HepG2 (cell line): ENCODE measurements around the gene HP1BP3. TPM values are rescaled to one million over a fixed set of nuclear protein-coding genes. Genes with fewer than 3 reads are reported as not detected.

Source experiments
- ATAC-seq: fragments of 200-7000 bp; cut with Tn5 transposase; 3 replicates; pipeline ENCODE4 v1.9.1; 2020; ENCODE audit warnings: mild to moderate bottlenecking, moderate library complexity
- BruUV-seq: library from RNA; stranded (reverse); fragments of 400-500 nt; replicated peaks from 2 replicates; lab custom pipeline; 2021; lab: Mats Ljungman, UMichigan
- CTCF ChIA-PET: fragments of 300-600 bp; formaldehyde crosslinking; extraction: SDS; loops from one replicate; lab custom pipeline; 2021; ENCODE audit warnings: low total read pairs, inconsistent platforms, low intra/inter-chr PET ratio; lab: Yijun Ruan, JAX
- POLR2A ChIA-PET: fragments of 350-600 bp; sonication (Branson Sonifier 250); formaldehyde crosslinking; loops from one replicate; lab custom pipeline; 2020; ENCODE audit warnings: antibody characterized with exemption, inconsistent platforms; lab: Yijun Ruan, JAX
- DNase-seq: peaks from one replicate; pipeline ENCODE4 v3.0.0-alpha.2; 2015; ENCODE audit warnings: low spot score
- FAIRE-seq: peaks from 3 replicates; lab custom pipeline; 2011; peaks lifted over from hg19 to GRCh38; lab: Jason Lieb, UNC
- H2AFZ ChIP-seq: one replicate; pipeline ENCODE4 v1.6.1; 2011; ENCODE audit warnings: low read length, inconsistent platforms
- H3K27ac ChIP-seq: fragments of 300-600 bp; 3 replicates; pipeline ENCODE4 v1.8.0; 2011; ENCODE audit warnings: mixed run types, mild to moderate bottlenecking, mixed read lengths, low read length, inconsistent platforms; ENCODE audit not compliant: insufficient read depth; ENCODE audit errors: extremely low read length
- H3K27me3 ChIP-seq, 2 experiments: fragments of 200-600 bp in 1 of 2; 2 replicates in 1 of 2; 3 replicates in 1 of 2; pipeline versions ENCODE4 v1.6.0 to v1.8.0; 2011; ENCODE audit warnings: low read length in 2 of 2, mild to moderate bottlenecking in 2 of 2, moderate library complexity in 2 of 2, inconsistent platforms in 1 of 2; ENCODE audit not compliant: insufficient read depth in 2 of 2, control insufficient read depth in 1 of 2
- H3K36me3 ChIP-seq, 2 experiments: fragments of 200-600 bp in 1 of 2; replicated peaks in 1 of 2; 2 replicates in 1 of 2; 3 replicates in 1 of 2; pipeline versions ENCODE4 v1.5.1 to v1.8.0; 2011; ENCODE audit warnings: low read length in 2 of 2, inconsistent platforms in 1 of 2; ENCODE audit not compliant: insufficient read depth in 2 of 2, control insufficient read depth in 1 of 2
- H3K4me1 ChIP-seq: 2 replicates; pipeline ENCODE4 v1.5.1; 2012; ENCODE audit warnings: low read length, inconsistent platforms; ENCODE audit not compliant: insufficient read depth
- H3K4me2 ChIP-seq: 2 replicates; pipeline ENCODE4 v1.6.0; 2011; ENCODE audit warnings: low read depth, low read length, inconsistent platforms
- H3K4me3 ChIP-seq, 3 experiments: fragments of 200-600 bp in 1 of 3; sonication (generic), shearing (Covaris generic) in 1 of 3; replicated peaks in 1 of 3; 2 replicates each; pipeline ENCODE4 v1.5.1; 2011 to 2016; ENCODE audit warnings: low read length in 3 of 3, inconsistent platforms in 2 of 3, low read depth in 2 of 3, mild to moderate bottlenecking in 2 of 3, control low read depth in 1 of 3, mixed read lengths in 1 of 3; ENCODE audit not compliant: insufficient read depth in 1 of 3
- H3K79me2 ChIP-seq: one replicate; pipeline ENCODE4 v1.6.1; 2011; ENCODE audit warnings: low read length, inconsistent platforms; ENCODE audit not compliant: insufficient read depth
- H3K9ac ChIP-seq: 2 replicates; pipeline ENCODE4 v1.6.0; 2011; ENCODE audit warnings: mild to moderate bottlenecking, low read depth, low read length, inconsistent platforms; ENCODE audit not compliant: insufficient read depth
- H3K9me3 ChIP-seq: 2 replicates; pipeline ENCODE4 v1.5.1; 2012; ENCODE audit warnings: mild to moderate bottlenecking, low read length
- H4K20me1 ChIP-seq: 2 replicates; pipeline ENCODE4 v1.6.0; 2011; ENCODE audit warnings: inconsistent platforms, mild to moderate bottlenecking, low read length, moderate library complexity; ENCODE audit not compliant: insufficient read depth
- HNRNPLL ChIP-seq: fragments of 200-400 bp; formaldehyde crosslinking; IDR thresholded peaks from 2 replicates; pipeline ENCODE4 v1.6.1; 2017; ENCODE audit warnings: mild to moderate bottlenecking, low read depth, low read length; ENCODE audit not compliant: poor library complexity, severe bottlenecking
- KAT8 ChIP-seq: IDR thresholded peaks from 2 replicates; pipeline ENCODE4 v1.6.1; 2016; ENCODE audit warnings: missing genetic modification reagents, missing compliant biosample characterization
- REPIN1 ChIP-seq: sonication (generic); formaldehyde crosslinking; IDR thresholded peaks from 2 replicates; pipeline ENCODE4 v1.8.0; 2022; ENCODE audit warnings: missing genetic modification reagents, low read depth, mild to moderate bottlenecking, borderline replicate concordance
- TBX3 ChIP-seq: fragments of 450-650 bp; IDR thresholded peaks from 2 replicates; pipeline ENCODE4 v1.6.1; 2017; ENCODE audit warnings: antibody characterized with exemption, mild to moderate bottlenecking, inconsistent platforms, borderline replicate concordance
- ZNF550 ChIP-seq: sonication (generic); formaldehyde crosslinking; IDR thresholded peaks from 2 replicates; pipeline ENCODE4 v1.4.0; 2020; ENCODE audit warnings: mild to moderate bottlenecking, missing genetic modification reagents, borderline replicate concordance
- WGBS: methylation state at CpG from one replicate; pipeline ENCODE4 v1.1.6; 2017; ENCODE audit warnings: low lambda C conversion rate; 5-methylcytosine and 5-hydroxymethylcytosine counted together
- in situ Hi-C: cut with HindIII; loops from 2 replicates; pipeline ENCODE4 v1.10.0; 2017; ENCODE audit warnings: low pct_unique_long_range_greater_than_20kb; ENCODE audit not compliant: extremely low pct_ligation_motif_present
- intact Hi-C: fragments of 100-400 bp; cut with micrococcal nuclease; formaldehyde crosslinking; loops from one replicate; pipeline ENCODE4 v1.10.0; 2022; ENCODE audit not compliant: unreplicated experiment
- polyA plus RNA-seq, 8 experiments: library from polyadenylated mRNA; depleted of rRNA in 3 of 8; stranded (reverse) in 7 of 8; unstranded in 1 of 8; fragments of >200 nt; fragmentation: Illumina TruSeq in 4 of 8; extraction: Trizol in 4 of 8; gene quantifications; 2 replicates each; pipeline versions ENCODE4 v1.2.1 to v1.2.3, GENCODE V29; 2011 to 2016; ENCODE audit warnings: low read depth in 4 of 8, missing spikeins in 1 of 8, mixed read lengths in 1 of 8; ENCODE audit not compliant: insufficient read depth in 1 of 8
- total RNA-seq, 5 experiments: library from RNA; depleted of rRNA; stranded (reverse); fragments of >200 nt; fragmentation: Illumina TruSeq; extraction: Trizol; gene quantifications; 2 replicates each; pipeline ENCODE4 v1.2.3, GENCODE V29; 2016; ENCODE audit warnings: low read depth in 1 of 5
- TF ChIP-seq, protein P1 (sequence below): sonication (generic); formaldehyde crosslinking; IDR thresholded peaks from 2 replicates; pipeline ENCODE4 v1.4.0; 2020; ENCODE audit warnings: mild to moderate bottlenecking, missing genetic modification reagents
- TF ChIP-seq, protein P2 (sequence below): sonication (generic); formaldehyde crosslinking; IDR thresholded peaks from 2 replicates; pipeline ENCODE4 v1.9.0; 2022; ENCODE audit warnings: missing genetic modification reagents, mild to moderate bottlenecking, borderline replicate concordance
- TF ChIP-seq, protein P3 (sequence below): sonication (generic); IDR thresholded peaks from 2 replicates; pipeline ENCODE4 v1.6.1; 2016; ENCODE audit warnings: low read depth, borderline replicate concordance

HP1BP3 gene
- total and polyA plus RNA-seq, 2 of the 13 experiments (the other 11 are each of a cell fraction or from before 2014, with no cell fraction given): 98.5 to 137 TPM

DNA sequence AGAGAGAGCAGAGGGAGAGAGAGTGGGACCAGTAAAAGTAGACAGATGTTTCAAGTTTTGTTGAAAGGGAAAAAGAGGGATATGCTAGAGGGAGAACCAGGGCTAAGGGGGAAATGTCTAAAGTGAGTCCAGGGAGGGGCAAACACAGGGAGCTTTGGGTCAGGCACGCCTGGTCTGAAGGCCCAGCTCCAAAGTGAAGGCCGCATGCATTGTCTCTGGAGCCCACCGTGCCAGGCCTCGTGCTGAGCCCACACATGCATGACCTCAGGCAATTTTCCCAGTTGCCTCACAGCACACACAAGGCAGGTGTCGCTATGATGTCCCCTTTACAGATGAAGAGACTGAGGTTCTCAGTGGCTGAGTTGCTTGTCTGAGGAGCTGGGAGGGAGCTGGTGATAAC, 85.3 kb downstream of the HP1BP3 start:
- Histone ChIP-seq H3K79me2 (no peaks in the 10 kb centered on the region), H3K9ac (no peak overlapping the region), H2AFZ (peak overlapping the region; percentile 34), H3K9me3 (no peaks in the 10 kb centered on the region), H3K4me2 (peak overlapping the region; percentile 41), H4K20me1 (no peaks in the 10 kb centered on the region), H3K27ac (no peak overlapping the region), H3K36me3 (no peaks in the 10 kb centered on the region), H3K4me3 (peak overlapping the region in 1 of 3 experiments; percentile 38; a peak in 2 of 6 replicates), H3K4me1 (peaks cover 55% of the 10 kb centered on the region), H3K27me3 (peaks cover 5 to 20% of the 10 kb centered on the region in 2 experiments; a peak in 3 of 5 replicates)
- TF ChIP-seq TBX3 (no peak), REPIN1 (no peak), ZNF550 (CRISPR knock-in tag) (0 out of 2 replicates have a peak, but pooled peaks have one; percentile 38)
- ChIA-PET POLR2A (no interaction called here), CTCF (no interaction called here)
- intact Hi-C loops: no loop called here
- no peak for DNase-seq
- in situ Hi-C loops: no loop called here
- ATAC-seq: no peak
- BruUV-seq: no TSS peak
- no peak for FAIRE-seq
- WGBS: 29% methylated on average over 1 of the region's 5 CpGs

DNA sequence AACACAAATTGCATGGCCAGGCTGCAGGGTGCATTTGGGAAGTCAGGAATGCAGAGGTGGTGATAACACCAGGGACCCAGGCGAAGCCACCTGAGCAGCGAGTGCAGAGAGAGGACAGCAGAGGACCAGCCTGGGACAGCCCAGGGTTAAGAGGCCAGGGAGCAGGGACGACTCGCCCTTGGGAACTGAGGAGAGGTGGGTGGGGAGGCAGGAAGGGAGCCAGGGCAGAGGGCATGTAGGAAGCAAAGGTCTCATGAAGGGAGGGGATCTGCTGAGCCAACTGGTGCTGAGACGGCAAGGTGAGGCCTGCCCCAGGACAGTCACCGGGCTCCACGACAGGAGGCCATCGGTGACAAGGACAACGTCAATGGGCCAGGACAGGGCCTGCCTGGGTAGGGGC, 85.7 kb downstream of the HP1BP3 start:
- CTCF ChIA-PET: no interaction called here
- DNase-seq (no peak), FAIRE-seq (no peak), ATAC-seq (peak; percentile 10)
- Histone ChIP-seq H3K36me3 (no peaks in the 10 kb centered on the region), H2AFZ (peak overlapping the region; percentile 34), H3K4me3 (peak overlapping the region in 1 of 3 experiments; percentile 38; a peak in 2 of 6 replicates), H3K27me3 (peaks cover 5 to 20% of the 10 kb centered on the region in 2 experiments; a peak in 3 of 5 replicates), H3K9me3 (no peaks in the 10 kb centered on the region), H4K20me1 (no peaks in the 10 kb centered on the region), H3K4me2 (peak overlapping the region; percentile 41), H3K9ac (no peak overlapping the region), H3K4me1 (peaks cover 53% of the 10 kb centered on the region), H3K79me2 (no peaks in the 10 kb centered on the region), H3K27ac (no peak overlapping the region)
- in situ Hi-C loops: no loop called here
- no TSS peak for BruUV-seq
- intact Hi-C loops: no loop called here
- POLR2A ChIA-PET: no interaction called here
- WGBS: 5% methylated on average over 9 of the region's 9 CpGs
- TF ChIP-seq, protein P1, sequence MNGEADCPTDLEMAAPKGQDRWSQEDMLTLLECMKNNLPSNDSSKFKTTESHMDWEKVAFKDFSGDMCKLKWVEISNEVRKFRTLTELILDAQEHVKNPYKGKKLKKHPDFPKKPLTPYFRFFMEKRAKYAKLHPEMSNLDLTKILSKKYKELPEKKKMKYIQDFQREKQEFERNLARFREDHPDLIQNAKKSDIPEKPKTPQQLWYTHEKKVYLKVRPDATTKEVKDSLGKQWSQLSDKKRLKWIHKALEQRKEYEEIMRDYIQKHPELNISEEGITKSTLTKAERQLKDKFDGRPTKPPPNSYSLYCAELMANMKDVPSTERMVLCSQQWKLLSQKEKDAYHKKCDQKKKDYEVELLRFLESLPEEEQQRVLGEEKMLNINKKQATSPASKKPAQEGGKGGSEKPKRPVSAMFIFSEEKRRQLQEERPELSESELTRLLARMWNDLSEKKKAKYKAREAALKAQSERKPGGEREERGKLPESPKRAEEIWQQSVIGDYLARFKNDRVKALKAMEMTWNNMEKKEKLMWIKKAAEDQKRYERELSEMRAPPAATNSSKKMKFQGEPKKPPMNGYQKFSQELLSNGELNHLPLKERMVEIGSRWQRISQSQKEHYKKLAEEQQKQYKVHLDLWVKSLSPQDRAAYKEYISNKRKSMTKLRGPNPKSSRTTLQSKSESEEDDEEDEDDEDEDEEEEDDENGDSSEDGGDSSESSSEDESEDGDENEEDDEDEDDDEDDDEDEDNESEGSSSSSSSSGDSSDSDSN (CRISPR knock-in tag): 0 out of 2 replicates have a peak, but pooled peaks have one; percentile 18
- TF ChIP-seq, protein P2, sequence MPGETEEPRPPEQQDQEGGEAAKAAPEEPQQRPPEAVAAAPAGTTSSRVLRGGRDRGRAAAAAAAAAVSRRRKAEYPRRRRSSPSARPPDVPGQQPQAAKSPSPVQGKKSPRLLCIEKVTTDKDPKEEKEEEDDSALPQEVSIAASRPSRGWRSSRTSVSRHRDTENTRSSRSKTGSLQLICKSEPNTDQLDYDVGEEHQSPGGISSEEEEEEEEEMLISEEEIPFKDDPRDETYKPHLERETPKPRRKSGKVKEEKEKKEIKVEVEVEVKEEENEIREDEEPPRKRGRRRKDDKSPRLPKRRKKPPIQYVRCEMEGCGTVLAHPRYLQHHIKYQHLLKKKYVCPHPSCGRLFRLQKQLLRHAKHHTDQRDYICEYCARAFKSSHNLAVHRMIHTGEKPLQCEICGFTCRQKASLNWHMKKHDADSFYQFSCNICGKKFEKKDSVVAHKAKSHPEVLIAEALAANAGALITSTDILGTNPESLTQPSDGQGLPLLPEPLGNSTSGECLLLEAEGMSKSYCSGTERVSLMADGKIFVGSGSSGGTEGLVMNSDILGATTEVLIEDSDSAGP: 0 out of 2 replicates have a peak, but pooled peaks have one; percentile 6
- TF ChIP-seq HNRNPLL (no peak), KAT8 (CRISPR knock-in tag) (no peak)
- TF ChIP-seq, protein P3, sequence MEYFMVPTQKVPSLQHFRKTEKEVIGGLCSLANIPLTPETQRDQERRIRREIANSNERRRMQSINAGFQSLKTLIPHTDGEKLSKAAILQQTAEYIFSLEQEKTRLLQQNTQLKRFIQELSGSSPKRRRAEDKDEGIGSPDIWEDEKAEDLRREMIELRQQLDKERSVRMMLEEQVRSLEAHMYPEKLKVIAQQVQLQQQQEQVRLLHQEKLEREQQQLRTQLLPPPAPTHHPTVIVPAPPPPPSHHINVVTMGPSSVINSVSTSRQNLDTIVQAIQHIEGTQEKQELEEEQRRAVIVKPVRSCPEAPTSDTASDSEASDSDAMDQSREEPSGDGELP: no peak
